GM10248 (cell line): ENCODE data around the gene RFC4.
A peak's percentile ranks its signal among the peaks of the same experiment; 100 is the strongest.
"Not testable (repeated sequence)": the region's sequence is repeated elsewhere in the genome, so short reads cannot be mapped to it uniquely, and the experiment has no call there.

Source experiments
- CTCF ChIA-PET: fragments of 300-600 bp; sonication (Branson Sonifier 250); formaldehyde crosslinking; extraction: SDS; loops from one replicate; lab custom pipeline; 2021; ENCODE audit warnings: antibody characterized with exemption; lab: Yijun Ruan, JAX
- POLR2A ChIA-PET: fragments of 350-650 bp; sonication (Branson Sonifier 250); formaldehyde crosslinking; extraction: SDS; loops from one replicate; lab custom pipeline; 2020; ENCODE audit warnings: antibody characterized with exemption; lab: Yijun Ruan, JAX
- DNase-seq: peaks from one replicate; pipeline ENCODE4 v3.0.0; 2012; ENCODE audit errors: extremely low spot score
- CTCF ChIP-seq: IDR thresholded peaks from 2 replicates; pipeline ENCODE4 v1.5.1; 2012; ENCODE audit warnings: mild to moderate bottlenecking, low read depth; ENCODE audit errors: extremely low read depth, missing control alignments, control extremely low read depth

Gene RFC4

GRCh38 chr3:186806089-186807055 lies at the start of gene RFC4:
Gene RFC4 (minus strand): TSS chr3:186806482. CDS start chr3:186804713, 1,769 bp downstream.
- POLR2A ChIA-PET = interaction anchor here (1.0 to 1.9 kb wide), 3 partner anchors 21 to 23 kb away, joined by 3 to 10 read pairs (median 6); partner anchors contain the start of gene EIF4A2
- DNase-seq = peak; percentile 86
- no peak for TF ChIP-seq CTCF
- CTCF ChIA-PET = interaction anchor here (0.9 to 1.6 kb wide), 3 partner anchors 15 to 189 kb away, joined by 3 to 5 read pairs (median 3); no protein-coding TSS in a partner anchor

GRCh38 chr3:186854954-186855353 lies 48.7 kb upstream of the RFC4 start:
- TF ChIP-seq CTCF = no peak
- no peak for DNase-seq
- POLR2A ChIA-PET = no interaction called here
- CTCF ChIA-PET = no interaction called here

- ChIA-PET POLR2A (no interaction called here), CTCF (no interaction called here)
- DNase-seq = no peak
- TF ChIP-seq CTCF = no peak
Measured at GRCh38 chr3:186854146-186854545, 47.9 kb upstream of the RFC4 start.

- no peak for TF ChIP-seq CTCF
- DNase-seq = no peak
- CTCF ChIA-PET = interaction anchor here (0.9 to 1.4 kb wide), 2 partner anchors 26 to 312 kb away, joined by 3 to 6 read pairs; no protein-coding TSS in a partner anchor
- POLR2A ChIA-PET = no interaction called here
Measured at GRCh38 chr3:186852994-186853393, 46.7 kb upstream of the RFC4 start.

- DNase-seq, CTCF ChIA-PET, POLR2A ChIA-PET: not testable (repeated sequence)
Measured at GRCh38 chr3:186851835-186852234, 45.6 kb upstream of the RFC4 start.

GRCh38 chr3:186849374-186849975 lies 43.2 kb upstream of the RFC4 start:
- CTCF ChIA-PET = interaction anchor here (0.6 to 3.9 kb wide), 42 partner anchors 8 to 646 kb away, joined by 3 to 57 read pairs (median 4); partner anchors contain the start of gene RPL39L
- peak; percentile 61 for TF ChIP-seq CTCF
- POLR2A ChIA-PET = interaction anchor here (1.2 kb wide), 1 partner anchor 195 kb away, joined by 3 read pairs; no protein-coding TSS in a partner anchor
- peak; percentile 69 for DNase-seq
